Endodermal cell (in vitro differentiated cells): Measurements from ENCODE around the gene TNFAIP2. TPM values are rescaled to one million over a fixed set of nuclear protein-coding genes. Genes with fewer than 3 reads are reported as not detected.

ENCODE experiments used
- DNase-seq: peaks from one replicate; pipeline ENCODE4 v3.0.0-alpha.2; 2017
- H3K27ac ChIP-seq: 2 replicates; pipeline ENCODE4 v1.5.1; 2013; ENCODE audit warnings: mild to moderate bottlenecking, low read depth, low read length, moderate library complexity
- H3K27me3 ChIP-seq: 2 replicates; pipeline ENCODE4 v1.6.1; 2013; ENCODE audit warnings: mild to moderate bottlenecking, low read length, moderate library complexity; ENCODE audit not compliant: insufficient read depth, control insufficient read depth, poor library complexity, severe bottlenecking
- H3K36me3 ChIP-seq: 2 replicates; pipeline ENCODE4 v1.7.0; 2013; ENCODE audit warnings: mild to moderate bottlenecking, low read length, moderate library complexity; ENCODE audit not compliant: control insufficient read depth, insufficient read depth
- H3K4me1 ChIP-seq: one replicate; pipeline ENCODE4 v1.7.0; 2013; ENCODE audit warnings: low read length; ENCODE audit not compliant: control insufficient read depth, insufficient read depth
- H3K4me3 ChIP-seq: 2 replicates; pipeline ENCODE4 v1.5.1; 2013; ENCODE audit warnings: mild to moderate bottlenecking, low read length, moderate library complexity
- H3K9ac ChIP-seq: 2 replicates; pipeline ENCODE4 v1.6.1; 2013; ENCODE audit warnings: mild to moderate bottlenecking, low read length, moderate library complexity; ENCODE audit not compliant: poor library complexity, severe bottlenecking; ENCODE audit errors: extremely low read depth
- H3K9me3 ChIP-seq: 2 replicates; pipeline ENCODE4 v1.6.1; 2013; ENCODE audit warnings: mild to moderate bottlenecking, low read length, moderate library complexity; ENCODE audit not compliant: control insufficient read depth
- H3K27ac Mint-ChIP-seq: 2 replicates; pipeline ENCODE4 v1.8.0; 2020; ENCODE audit warnings: mixed read lengths
- H3K27me3 Mint-ChIP-seq: 2 replicates; pipeline ENCODE4 v1.8.0; 2021; ENCODE audit warnings: mild to moderate bottlenecking, mixed read lengths; ENCODE audit not compliant: insufficient read depth
- H3K36me3 Mint-ChIP-seq: 2 replicates; pipeline ENCODE4 v1.8.0; 2020; ENCODE audit warnings: low read depth, mixed read lengths
- H3K4me1 Mint-ChIP-seq: 2 replicates; pipeline ENCODE4 v1.8.0; 2020; ENCODE audit warnings: mixed read lengths
- H3K4me3 Mint-ChIP-seq: 2 replicates; pipeline ENCODE4 v1.8.0; 2020; ENCODE audit warnings: mild to moderate bottlenecking, moderate library complexity, mixed read lengths
- H3K9me3 Mint-ChIP-seq: 2 replicates; pipeline ENCODE4 v1.8.0; 2020; ENCODE audit warnings: mild to moderate bottlenecking, mixed read lengths
- CTCF ChIP-seq: fragments of 200-600 bp; sonication (generic); conservative IDR thresholded peaks from 2 replicates; pipeline ENCODE4 v1.5.0; 2021; ENCODE audit warnings: antibody characterized with exemption, mild to moderate bottlenecking
- WGBS, 2 experiments: methylation state at CpG; one replicate each; pipeline versions ENCODE4 v1.1.5 to v1.1.7; 2013; ENCODE audit warnings: missing lambda C conversion rate in 2 of 2, mixed read lengths in 1 of 2; ENCODE audit not compliant: insufficient coverage in 1 of 2, insufficient read length in 1 of 2; 5-methylcytosine and 5-hydroxymethylcytosine counted together
- total RNA-seq, 2 donors: library from RNA; stranded (reverse); fragmentation: NEBNext Ultra II Directional in 1 of 2; extraction: Animal tissue kit (Norgen Biotek cat#: 25700) in 1 of 2; gene quantifications; 2 replicates in 1 of 2; 3 replicates in 1 of 2; pipeline ENCODE4 v1.2.1, GENCODE V29; 2021

Gene TNFAIP2
- total RNA-seq, 2 donors from 2014 or later = 16.8 to 19.4 TPM

DNA sequence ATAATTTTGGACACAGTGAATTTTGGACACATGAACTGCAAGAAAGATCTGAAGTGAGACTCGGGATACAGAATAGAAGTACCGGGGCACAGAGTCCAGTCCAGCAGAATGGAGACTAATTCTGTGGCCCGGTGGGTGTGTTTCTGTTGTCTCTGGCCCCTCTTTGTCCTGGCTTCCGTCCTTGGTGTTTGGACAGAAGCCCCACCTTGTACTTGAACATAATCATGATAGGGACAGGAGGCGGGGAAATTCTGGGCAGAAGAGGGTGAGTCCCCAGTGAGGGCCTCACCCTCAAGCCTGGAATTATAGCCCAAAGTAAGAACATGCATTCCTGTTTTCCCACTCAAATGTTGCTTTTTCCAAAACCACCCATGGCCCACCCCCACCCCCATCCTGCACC is 39.9 kb downstream of the TNFAIP2 start:
- Histone ChIP-seq H3K4me1 (no peaks in the 10 kb centered on the region), H3K9ac (no peak overlapping the region), H3K27ac (no peak overlapping the region), H3K27me3 (no peaks in the 10 kb centered on the region), H3K36me3 (no peaks in the 10 kb centered on the region), H3K9me3 (peaks cover 42% of the 10 kb centered on the region), H3K4me3 (no peak overlapping the region)
- no peak for TF ChIP-seq CTCF
- Mint-ChIP-seq H3K4me1 (peaks cover 3% of the 10 kb centered on the region), H3K27ac (no peak overlapping the region), H3K4me3 (no peak overlapping the region), H3K36me3 (peaks cover 2% of the 10 kb centered on the region), H3K9me3 (peaks cover 43% of the 10 kb centered on the region), H3K27me3 (peaks cover 20% of the 10 kb centered on the region)
- WGBS, 2 experiments = 88 to 96% methylated on average over 3 to 5 of the region's 5 CpGs
- DNase-seq = no peak

DNA sequence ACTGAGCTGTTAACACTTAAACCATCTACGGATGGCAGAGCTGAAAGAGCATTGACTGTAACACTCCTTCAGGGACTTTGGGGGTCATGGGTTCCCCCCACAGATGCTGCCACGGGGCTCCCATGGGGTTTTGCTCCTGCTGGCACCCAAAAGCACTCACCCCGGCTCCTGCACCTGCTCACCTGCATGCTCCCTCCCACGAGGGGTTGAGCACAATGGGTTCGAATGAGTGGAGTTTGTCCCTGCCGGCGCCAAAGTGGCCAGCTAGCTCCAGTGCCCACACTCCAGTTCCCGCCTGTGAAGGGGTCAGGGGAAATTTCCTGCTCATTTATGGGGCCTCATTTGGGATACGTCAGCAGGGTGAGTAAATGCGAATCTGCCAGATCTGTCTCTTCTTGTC is 40.7 kb downstream of the TNFAIP2 start:
- H3K27me3 Mint-ChIP-seq = peaks cover 22% of the 10 kb centered on the region
- no peak overlapping the region for H3K27ac Mint-ChIP-seq
- no peak overlapping the region for H3K4me3 Mint-ChIP-seq
- WGBS, 2 experiments = 81% methylated on average over 6 to 10 of the region's 10 CpGs
- Histone ChIP-seq H3K36me3 (no peaks in the 10 kb centered on the region), H3K4me3 (no peak overlapping the region), H3K9me3 (peaks cover 47% of the 10 kb centered on the region), H3K27ac (no peak overlapping the region), H3K9ac (no peak overlapping the region), H3K4me1 (no peaks in the 10 kb centered on the region), H3K27me3 (no peaks in the 10 kb centered on the region)
- peaks cover 44% of the 10 kb centered on the region for H3K9me3 Mint-ChIP-seq
- DNase-seq = no peak
- H3K36me3 Mint-ChIP-seq = peaks cover 2% of the 10 kb centered on the region
- TF ChIP-seq CTCF = no peak
- peaks cover 3% of the 10 kb centered on the region for H3K4me1 Mint-ChIP-seq

DNA sequence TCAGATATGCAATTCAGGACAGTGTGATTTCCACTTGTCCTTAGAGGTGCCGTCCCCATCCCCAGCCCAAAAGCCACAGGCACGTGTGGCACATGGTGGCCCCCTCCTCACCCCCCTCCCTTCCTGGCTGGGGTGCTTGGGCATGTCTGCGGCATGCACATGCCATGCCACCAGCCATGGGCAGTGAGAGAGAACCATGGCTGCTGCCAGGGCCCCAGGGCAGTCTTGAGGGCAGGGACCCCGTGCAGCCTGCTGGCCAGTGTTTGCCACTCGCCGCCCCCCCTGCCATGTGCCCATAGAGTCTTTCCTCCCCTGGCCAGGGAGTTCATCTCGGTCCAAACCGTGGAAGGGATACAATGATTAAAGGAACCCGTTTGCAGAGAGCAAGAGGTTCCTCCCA is 41.5 kb downstream of the TNFAIP2 start:
- Mint-ChIP-seq H3K4me3 (no peak overlapping the region), H3K27ac (no peak overlapping the region), H3K36me3 (no peaks in the 10 kb centered on the region), H3K4me1 (no peaks in the 10 kb centered on the region), H3K9me3 (peaks cover 44% of the 10 kb centered on the region), H3K27me3 (peaks cover 22% of the 10 kb centered on the region)
- H3K9ac ChIP-seq = no peak overlapping the region
- H3K36me3 ChIP-seq = no peaks in the 10 kb centered on the region
- no peak overlapping the region for H3K27ac ChIP-seq
- DNase-seq = no peak
- TF ChIP-seq CTCF = no peak
- no peaks in the 10 kb centered on the region for H3K27me3 ChIP-seq
- H3K4me1 ChIP-seq = no peaks in the 10 kb centered on the region
- H3K4me3 ChIP-seq = no peak overlapping the region
- 84 to 89% methylated on average over 9 of the region's 9 CpGs for WGBS, 2 experiments
- peaks cover 47% of the 10 kb centered on the region for H3K9me3 ChIP-seq
